ENCODE data around the gene SELENOT.

SELENOT gene

DNA sequence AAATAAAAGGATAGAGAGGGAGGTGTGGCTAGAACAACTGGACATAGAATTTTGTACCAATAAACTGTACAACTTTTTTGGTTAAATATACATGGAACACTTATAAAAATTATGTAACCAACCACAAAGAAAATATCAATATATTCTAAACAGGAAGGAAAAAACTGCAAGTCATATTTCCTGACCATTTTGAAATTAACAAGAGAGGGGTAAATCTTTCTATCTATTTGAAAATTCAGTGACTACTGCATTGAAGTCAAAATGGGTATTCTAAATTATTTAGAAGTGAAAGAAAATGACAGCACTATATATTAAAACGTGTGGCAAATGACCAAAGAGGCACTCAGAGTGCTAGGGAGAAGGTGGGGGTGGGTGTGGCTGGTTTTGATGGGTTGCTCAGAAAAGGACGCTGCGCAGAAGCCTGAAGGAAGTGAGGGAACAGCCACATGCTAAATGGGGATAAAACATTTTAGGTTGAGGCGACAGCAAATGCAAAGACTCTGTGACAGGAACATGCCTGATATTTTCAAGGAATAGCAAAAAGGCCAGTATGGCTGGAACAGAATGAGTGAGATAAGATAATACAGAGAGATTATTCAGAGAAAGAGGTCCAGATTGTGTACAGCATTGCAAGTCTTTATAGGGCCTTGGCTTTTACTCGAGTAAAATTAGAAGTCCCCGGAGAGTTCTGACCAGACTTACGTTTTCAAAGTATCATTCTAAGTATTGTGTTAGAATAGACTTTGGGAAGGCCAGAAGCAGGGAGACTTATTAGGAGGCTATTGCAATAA, 59.5 kb downstream of the SELENOT start:
- DNase-seq (ENCODE audit: low read depth in 1 of 2, low spot score in 1 of 2) = no peak

DNA sequence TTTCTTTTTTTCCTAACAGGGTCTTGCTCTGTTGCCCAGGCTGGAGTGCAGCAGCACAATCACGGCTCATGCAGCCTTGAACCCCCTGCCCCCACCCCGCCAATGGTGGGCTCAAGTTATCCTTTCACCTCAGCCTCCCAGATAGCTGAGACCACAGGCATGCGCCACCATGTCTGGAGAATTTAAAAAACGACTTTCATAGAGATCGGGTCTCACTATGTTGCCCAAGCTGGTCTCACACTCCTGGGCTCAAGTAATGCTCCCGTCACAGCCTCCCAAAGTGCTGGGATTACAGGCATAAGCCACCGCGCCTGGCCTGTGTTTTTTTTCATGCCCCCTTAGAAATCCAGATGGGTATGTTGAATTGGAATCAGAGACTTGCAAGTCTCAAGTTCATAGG, 60.3 kb downstream of the SELENOT start:
- DNase-seq (ENCODE audit: low read depth in 1 of 2, low spot score in 1 of 2) = no peak

- no peak for DNase-seq (ENCODE audit: low read depth in 1 of 2, low spot score in 1 of 2)
Measured at GRCh38 chr3:150666167-150666566, 63.0 kb downstream of the SELENOT start.

DNA sequence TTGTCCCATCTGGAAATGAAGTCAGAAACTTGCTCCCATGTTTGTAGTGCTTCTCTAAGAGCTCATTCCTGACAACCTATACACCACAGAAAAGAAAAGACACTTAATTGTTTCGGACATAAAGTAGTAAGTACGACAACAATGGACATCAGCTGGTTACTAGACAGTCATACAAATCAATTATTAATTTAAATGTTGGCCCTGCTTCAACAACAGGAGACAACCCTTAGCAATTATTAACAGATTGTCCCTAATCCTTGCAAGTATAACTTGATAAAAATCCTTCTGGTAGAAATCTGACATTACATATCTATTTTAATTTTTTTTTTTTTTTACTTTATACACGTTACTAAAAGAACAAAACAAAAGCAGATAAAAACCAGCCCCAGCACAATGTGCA, 70.8 kb downstream of the SELENOT start:
- DNase-seq (ENCODE audit: low read depth in 1 of 2, low spot score in 1 of 2) = no peak

GRCh38 chr3:150675587-150675986, 72.5 kb downstream of the SELENOT start:
- no peak for DNase-seq (ENCODE audit: low read depth in 1 of 2, low spot score in 1 of 2)
